GM18907 (cell line): ENCODE results near the gene SPIN4.
A peak's percentile ranks its signal among the peaks of the same experiment; 100 is the strongest.
"Not testable (repeated sequence)": the region's sequence is repeated elsewhere in the genome, so short reads cannot be mapped to it uniquely, and the experiment has no call there.

Source experiments
- ATAC-seq: cut with Tn5 transposase; IDR thresholded peaks from one replicate; pipeline ENCODE4 v1.9.1; 2021; ENCODE audit warnings: mild to moderate bottlenecking, moderate library complexity; ENCODE audit not compliant: unreplicated experiment

Gene SPIN4

DNA sequence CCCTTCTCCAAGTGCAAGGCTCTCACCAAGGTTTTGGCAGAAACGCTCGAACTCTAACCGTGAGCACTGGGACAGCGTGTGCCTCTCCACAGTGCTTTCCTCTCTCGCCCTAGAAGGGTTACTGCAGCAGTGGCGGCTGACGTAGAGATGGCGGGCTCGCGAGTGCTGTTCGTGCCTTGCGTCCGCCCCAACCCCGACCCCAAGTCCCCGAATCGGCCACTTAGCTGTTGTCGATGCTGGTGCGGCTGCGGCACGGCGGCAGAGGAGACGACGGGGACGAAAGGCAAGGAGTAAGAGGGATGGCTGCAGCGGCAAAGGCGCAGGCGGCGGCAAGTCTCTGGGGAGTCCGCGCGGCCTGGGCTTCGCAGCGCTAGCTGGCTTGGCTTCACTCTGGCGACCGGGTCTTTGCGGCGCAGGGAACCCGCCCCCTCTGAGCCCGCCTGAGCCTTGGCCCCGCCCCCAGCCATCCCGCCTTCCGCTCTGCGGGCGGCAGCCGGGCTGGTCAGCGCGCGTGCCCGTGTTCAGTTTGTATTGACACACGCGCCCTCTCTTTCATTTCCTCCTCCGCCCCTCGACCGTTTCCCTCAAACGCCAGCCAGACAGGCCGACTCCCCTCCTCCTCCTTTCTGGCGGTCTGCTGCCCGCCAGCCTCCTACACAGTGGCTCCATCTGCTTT, at the start of gene SPIN4:
SPIN4 (minus strand) TSS at position 392 of the 676 bp plus-strand sequence. CDS start 513 bp downstream, outside the sequence.
- ATAC-seq, result peak; percentile 95

DNA sequence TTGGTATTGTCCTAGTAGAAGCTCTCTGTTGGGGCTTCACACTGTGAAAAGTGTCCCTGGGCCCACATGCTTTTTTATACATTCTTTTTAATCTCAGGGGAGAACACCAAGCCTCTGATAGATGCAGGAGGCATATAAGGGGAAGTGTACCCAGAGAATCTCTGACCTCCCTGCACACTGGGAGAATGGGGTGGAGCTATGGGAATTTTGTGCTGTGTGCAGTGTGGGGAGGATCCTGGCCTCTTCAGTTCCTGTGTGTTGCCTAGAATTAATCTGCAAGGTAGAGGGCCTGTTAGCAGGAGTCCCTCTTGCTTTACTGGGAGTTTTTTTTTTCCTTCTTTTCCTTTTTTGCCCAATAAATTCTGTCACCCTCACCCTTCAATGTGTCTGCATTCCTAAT, 49.2 kb upstream of the SPIN4 start:
- ATAC-seq, result no peak

DNA sequence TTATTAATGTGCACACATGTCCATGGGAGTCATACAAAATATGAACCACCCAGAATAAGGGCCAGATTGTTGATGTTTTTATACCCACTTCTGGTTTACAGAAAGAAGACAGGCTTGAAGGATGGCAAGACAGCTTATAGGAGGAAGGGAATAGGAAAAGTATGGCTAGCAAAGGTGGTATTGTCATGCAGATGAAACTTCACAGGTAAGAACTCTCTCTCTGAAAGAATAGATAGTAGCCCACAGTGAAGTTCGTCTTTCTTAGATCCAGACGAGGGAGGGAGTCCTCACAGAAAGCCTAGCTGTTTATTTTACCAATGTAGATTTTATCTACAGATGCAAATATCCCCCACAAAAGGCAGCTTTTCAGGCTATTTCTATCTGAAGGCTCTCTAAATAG, 43.7 kb upstream of the SPIN4 start:
- ATAC-seq, result no peak

DNA sequence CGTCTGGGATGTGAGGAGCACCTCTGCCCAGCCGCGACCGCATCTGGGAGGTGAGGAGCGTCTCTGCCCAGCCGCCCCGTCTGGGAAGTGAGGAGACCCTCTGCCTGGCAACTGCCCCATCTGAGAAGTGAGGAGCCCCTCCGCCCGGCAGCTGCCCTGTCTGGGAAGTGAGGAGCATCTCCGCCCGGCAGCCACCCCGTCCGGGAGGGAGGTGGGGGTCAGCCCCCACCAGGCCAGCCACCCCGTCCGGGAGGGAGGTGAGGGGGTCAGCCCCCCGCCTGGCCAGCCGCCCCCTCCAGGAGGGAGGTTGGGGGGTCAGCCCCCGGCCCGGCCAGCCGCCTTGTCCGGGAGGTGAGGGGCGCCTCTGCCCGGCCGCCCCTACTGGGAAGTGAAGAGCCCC, 42.0 kb upstream of the SPIN4 start:
- not testable (repeated sequence) for ATAC-seq

DNA sequence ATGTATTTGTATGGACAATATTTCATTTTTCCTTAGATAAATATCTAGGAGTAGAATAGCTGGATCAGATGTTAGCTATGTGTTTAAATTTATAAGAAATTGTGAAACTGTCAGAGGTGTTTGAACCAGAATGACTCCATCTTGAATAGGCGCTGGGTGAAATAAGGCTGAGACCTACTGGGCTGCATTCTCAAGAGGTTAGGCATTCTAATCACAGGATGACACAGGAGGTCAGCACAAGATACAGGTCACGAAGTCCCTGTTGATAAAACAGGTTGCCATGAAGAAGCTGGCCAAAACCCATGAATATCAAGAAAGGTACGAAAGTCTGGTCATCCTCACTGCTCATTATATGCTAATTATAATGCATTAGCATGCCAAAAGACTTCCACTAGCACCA, 36.3 kb upstream of the SPIN4 start:
- ATAC-seq, result no peak

DNA sequence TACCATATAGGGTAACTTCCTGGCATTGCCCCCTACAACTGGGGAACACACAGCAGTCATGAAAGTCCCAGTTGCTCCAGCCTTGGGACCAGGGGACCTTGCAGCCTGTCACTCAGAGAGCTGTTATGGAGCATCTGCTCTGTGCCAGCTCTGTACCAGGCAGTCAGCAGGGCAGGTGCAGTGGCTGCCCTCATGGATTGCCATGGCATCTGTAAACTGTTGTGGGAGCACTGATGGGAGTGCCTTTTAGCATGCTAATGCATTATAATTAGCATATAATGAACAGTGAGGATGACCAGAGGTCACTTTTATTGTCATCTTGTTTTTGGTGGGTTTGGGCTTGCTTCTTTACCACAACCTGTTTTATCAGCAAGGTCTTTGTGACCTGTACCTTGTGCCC, 33.1 kb upstream of the SPIN4 start:
- ATAC-seq, result not testable (repeated sequence)

DNA sequence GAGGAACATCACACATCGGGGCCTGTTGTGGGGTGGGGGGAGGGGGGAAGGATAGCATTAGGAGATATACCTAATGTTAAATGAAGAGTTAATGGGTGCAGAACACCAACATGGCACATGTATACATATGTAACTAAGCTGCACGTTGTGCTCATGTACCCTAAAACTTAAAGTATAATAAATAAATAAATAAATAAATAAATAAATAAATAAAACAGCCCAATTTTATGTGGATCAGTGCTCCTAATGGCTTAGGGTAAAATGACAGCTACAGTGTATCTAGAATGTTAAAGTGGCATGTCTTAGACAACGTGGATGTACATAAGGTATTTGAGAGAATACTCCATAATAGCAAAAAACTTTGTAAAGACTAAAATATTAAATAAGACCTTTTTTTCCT, 21.9 kb upstream of the SPIN4 start:
- ATAC-seq, result not testable (repeated sequence)

DNA sequence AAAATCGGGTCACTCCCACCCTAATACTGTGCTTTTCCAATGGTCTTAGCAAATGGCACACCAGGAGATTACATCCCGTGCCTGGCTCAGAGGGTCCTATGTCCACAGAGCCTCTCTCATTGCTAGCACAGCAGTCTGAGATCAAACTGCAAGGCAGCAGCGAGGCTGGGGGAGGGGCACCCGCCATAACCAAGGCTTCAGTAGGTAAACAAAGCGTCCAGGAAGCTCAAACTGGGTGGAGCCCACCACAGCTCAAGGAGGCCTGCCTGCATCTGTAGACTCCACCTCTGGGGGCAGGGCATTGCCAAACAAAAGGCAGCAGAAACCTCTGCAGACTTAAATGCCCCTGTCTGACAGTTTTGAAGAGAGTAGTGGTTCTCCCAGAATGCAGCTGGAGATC, 16.6 kb upstream of the SPIN4 start:
- ATAC-seq, result not testable (repeated sequence)

DNA sequence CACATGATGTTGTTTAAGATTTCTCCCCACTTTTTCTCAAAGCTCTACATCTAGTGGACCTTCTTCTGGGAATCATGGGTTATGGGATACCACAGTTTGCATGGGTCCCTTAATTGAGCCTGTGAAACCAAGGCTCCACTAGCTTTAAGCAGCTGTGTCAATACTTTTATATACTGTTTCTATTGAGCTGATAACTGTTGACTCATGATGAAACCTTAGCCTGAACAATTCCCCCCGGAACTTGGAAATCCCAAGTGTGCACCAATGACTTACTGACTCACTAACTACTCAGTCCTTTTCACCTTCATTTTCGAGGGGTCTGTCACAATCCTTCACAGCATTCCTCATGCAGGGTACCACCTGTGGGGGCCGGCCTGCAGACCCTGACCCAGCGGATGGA, 12.7 kb upstream of the SPIN4 start:
- no peak for ATAC-seq

DNA sequence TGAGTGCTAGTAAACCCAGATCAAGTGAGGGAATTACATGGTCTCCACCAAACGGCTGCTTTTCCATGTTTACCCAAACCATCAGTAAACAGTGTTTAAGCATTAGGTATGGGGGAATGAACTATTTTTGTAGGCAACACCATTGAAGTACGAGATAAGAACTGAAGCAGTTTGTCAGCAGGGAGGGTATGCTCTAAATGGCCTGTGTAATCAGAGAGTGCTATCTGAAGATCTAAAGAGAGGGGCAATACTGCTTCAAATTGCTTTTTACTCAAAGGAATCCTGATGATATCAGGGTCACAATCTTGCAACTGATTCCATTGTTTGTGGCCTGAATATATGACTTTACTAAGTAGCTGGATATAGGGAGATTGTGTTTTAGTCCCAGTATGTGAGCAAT, 10.4 kb upstream of the SPIN4 start:
- no peak for ATAC-seq

DNA sequence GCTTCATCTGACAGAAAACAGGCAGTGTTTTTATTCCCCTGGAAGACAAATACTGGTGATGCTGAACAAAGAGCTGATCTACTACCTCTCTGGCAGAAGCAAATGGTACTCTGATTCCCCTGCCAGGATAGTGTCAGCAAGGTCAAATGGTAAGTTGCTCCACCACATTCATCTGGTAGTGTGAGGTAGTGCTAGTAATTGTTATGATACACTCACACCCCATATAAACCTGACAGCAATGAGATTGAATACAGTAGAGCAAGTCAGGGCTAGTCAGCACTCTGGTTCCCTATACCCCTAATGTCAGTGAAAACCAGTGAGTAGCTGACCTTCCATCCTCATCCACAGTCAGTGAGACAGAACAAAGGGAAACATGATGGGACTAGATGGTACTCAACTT, 3.4 kb upstream of the SPIN4 start:
- no peak for ATAC-seq

DNA sequence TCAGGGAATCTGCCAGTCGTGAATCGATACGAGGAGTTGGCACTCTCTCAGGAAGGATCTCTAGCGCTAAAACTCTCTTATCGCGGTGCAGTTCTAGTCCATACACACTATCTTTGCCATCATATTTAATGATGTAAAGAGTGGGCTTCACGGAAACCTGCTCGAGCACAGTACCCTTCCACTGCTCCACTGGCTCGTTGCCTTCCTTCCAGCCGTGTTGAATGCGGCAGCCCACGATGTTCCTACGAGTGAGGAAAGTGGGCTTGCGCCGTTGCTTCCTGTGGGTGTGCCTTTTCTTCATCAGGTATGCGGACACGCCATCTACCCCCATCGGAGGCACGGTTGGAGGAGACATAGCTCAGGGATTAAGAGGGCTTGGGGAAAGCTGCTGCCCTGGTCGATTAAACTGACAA, 661 bp downstream of the SPIN4 start:
- ATAC-seq, result peak; percentile 49

DNA sequence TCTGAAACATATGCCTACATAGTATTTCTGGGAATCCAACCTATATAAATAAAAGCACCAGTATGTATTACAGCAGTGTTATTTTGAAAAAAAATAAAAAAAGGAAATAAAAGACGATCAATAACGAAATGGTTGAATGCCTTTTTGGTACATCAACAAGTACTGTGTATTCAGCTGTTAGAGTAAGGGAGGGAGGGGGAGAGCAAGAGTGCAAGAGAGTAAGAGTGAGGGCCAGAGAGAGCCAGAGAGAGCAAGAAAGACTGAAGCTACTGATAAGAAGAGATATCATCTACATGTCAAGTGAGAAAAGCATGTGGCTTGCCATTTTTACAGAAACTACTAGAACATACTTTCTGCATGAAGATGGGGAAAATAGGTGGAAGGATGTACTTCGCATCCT, 1.8 kb downstream of the SPIN4 start:
- ATAC-seq, result no peak

DNA sequence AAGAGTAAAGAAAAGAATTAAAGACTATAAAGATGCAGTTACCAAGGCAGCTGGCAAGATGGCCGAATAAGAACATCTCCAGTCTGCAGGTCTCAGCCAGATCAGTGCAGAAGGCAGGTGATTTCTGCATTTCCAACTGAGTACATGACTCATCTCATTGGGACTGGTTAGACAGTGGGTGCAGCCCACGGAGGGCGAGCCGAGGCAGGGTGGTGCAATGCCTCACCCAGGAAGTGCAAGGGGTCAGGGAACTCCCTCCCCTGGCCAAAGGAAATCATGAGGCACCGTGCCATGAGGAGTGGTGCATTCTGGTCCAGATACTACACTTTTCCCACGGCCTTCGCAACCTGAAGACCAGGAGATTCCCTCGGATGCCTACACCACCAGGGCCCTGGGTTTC, 20.5 kb downstream of the SPIN4 start:
- ATAC-seq, result no peak

DNA sequence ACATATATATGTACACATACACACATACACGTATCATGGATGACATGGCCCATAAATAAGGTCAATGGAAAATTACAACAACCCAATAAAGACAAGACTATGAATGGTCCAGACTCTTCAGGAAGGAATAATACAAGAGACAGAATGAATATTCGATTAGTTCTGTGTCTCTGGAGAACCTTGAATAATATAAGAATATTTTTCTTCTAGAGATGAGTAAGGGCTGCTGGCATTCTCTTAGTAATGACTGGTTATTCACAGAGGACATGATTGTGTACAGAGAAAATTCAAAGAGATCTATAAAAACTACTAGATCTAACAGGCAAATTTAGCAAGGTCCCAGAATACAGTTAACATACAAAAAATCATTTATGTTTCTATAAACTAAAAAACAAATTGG, 23.3 kb downstream of the SPIN4 start:
- ATAC-seq, result no peak

DNA sequence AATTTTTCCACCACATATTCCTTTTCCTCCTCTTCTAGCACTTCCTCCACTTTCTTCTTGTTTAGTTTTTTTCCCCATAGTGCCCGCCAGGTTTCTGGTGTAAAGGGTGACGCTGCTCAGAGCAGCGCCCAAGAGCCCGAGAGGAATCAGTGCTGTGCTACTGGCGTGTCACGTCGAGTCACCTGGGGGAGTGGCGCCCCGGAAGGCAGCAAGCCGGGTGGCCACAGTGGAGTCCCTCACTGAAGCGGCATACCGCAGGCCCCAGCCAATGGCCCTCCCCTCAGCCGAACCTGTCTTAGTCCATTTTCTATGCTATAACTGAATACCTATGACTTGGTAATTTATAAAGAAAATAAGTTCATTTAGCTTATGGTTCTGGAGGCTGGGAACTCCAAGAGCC, 51.5 kb downstream of the SPIN4 start:
- no peak for ATAC-seq
